ENCODE results near the gene ALDH1L1.

DNA sequence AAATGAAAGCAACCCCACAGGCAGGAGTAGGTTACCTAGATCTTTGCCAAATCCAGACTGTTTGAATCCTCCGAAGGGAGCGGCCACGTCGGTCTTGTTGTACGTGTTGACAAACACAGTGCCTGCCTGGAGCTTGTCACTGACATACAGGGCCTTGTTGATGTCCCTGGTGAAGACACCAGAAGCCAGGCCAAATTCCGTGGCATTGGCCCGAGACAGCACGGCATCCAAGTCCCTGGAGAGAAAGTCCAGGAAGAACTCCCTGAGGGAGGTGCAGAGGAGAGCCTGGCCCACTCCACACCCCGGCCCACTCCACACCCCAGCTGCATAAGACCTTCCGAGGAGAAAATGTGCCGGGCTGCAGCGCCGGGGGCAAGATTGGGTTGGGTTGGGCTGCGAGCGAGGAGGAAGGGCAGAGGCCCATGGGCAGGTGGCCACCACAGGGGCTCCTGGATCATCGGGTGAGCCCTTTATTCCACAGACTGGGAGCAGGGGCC is 74.6 kb downstream of the ALDH1L1 start:
- TF ChIP-seq, protein P1, sequence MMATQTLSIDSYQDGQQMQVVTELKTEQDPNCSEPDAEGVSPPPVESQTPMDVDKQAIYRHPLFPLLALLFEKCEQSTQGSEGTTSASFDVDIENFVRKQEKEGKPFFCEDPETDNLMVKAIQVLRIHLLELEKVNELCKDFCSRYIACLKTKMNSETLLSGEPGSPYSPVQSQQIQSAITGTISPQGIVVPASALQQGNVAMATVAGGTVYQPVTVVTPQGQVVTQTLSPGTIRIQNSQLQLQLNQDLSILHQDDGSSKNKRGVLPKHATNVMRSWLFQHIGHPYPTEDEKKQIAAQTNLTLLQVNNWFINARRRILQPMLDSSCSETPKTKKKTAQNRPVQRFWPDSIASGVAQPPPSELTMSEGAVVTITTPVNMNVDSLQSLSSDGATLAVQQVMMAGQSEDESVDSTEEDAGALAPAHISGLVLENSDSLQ (IDR thresholded peaks at IDR 0.05) = no peak
- TF ChIP-seq L3MBTL2 (conservative IDR thresholded peaks at IDR 0.05) (no peak), SP1 (IDR thresholded peaks at IDR 0.05) (no peak), TARDBP (IDR thresholded peaks at IDR 0.05) (no peak), NFRKB (IDR thresholded peaks at IDR 0.05) (no peak), FOXM1 (IDR thresholded peaks at IDR 0.05; ENCODE audit: borderline replicate concordance) (no peak), ARNT (IDR thresholded peaks at IDR 0.05) (no peak), HDGF (IDR thresholded peaks at IDR 0.05; ENCODE audit: borderline replicate concordance) (no peak), FOXK2 (IDR thresholded peaks at IDR 0.05) (no peak), FOXA1 (IDR thresholded peaks at IDR 0.05) (no peak), ELF4 (IDR thresholded peaks at IDR 0.05) (no peak), SUZ12 (IDR thresholded peaks at IDR 0.05) (no peak), BHLHE40 (IDR thresholded peaks at IDR 0.05; ENCODE audit: borderline replicate concordance) (no peak)

All from HEK293T (cell line).